Gastroesophageal sphincter (tissue), 3 donors: ENCODE results near the gene PGAP3.
"Not testable (repeated sequence)": the region's sequence is repeated elsewhere in the genome, so short reads cannot be mapped to it uniquely, and the experiment has no call there.

Source experiments
- EP300 ChIP-seq: sonication (generic); formaldehyde crosslinking; IDR thresholded peaks from one replicate; pipeline ENCODE4 v1.6.1; 2017; ENCODE audit warnings: antibody characterized with exemption, mild to moderate bottlenecking
- TF ChIP-seq, protein P1 (sequence below), 4 experiments: fragments of 200-600 bp in 2 of 4; fragments of 450-650 bp in 2 of 4; sonication (generic) in 1 of 4; IDR thresholded peaks; one replicate each; pipeline ENCODE4 v1.5.1; 2017 to 2019; ENCODE audit warnings: antibody characterized with exemption in 4 of 4, mild to moderate bottlenecking in 2 of 4, moderate library complexity in 2 of 4

DNA sequence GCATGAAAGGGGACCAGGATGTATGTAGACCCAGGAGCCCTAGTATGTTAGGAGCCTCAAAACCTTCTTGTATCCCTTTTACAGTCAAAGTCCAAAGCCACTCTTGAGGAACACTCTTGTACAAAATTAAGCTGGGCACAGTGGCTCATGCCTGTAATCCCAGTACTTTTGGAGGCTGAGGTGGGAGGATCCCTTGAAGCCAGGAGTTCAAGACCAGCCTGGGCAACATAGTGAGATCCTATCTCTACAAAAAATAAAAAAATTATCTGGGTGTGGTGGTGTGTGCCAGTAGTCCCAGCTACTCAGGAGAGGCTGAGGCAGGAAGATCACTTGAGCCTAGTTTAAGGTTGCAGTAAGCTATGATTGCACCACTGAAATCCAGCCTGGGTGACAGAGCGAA is 38.1 kb upstream of the PGAP3 start:
- not testable (repeated sequence) for TF ChIP-seq EP300
- TF ChIP-seq, protein P1, sequence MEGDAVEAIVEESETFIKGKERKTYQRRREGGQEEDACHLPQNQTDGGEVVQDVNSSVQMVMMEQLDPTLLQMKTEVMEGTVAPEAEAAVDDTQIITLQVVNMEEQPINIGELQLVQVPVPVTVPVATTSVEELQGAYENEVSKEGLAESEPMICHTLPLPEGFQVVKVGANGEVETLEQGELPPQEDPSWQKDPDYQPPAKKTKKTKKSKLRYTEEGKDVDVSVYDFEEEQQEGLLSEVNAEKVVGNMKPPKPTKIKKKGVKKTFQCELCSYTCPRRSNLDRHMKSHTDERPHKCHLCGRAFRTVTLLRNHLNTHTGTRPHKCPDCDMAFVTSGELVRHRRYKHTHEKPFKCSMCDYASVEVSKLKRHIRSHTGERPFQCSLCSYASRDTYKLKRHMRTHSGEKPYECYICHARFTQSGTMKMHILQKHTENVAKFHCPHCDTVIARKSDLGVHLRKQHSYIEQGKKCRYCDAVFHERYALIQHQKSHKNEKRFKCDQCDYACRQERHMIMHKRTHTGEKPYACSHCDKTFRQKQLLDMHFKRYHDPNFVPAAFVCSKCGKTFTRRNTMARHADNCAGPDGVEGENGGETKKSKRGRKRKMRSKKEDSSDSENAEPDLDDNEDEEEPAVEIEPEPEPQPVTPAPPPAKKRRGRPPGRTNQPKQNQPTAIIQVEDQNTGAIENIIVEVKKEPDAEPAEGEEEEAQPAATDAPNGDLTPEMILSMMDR (IDR thresholded peaks at IDR 0.05), result not testable (repeated sequence)
